Measurements from ENCODE around the gene GEMIN2.

Gene GEMIN2

GRCh38 chr14:39168591-39168990, 54.5 kb downstream of the GEMIN2 start:
- no peak for DNase-seq (ENCODE audit: insufficient read length)
- FAIRE-seq = no peak
- no peak for TF ChIP-seq TAF1 (IDR thresholded peaks at IDR 0.05; ENCODE audit: borderline replicate concordance, low read depth, low read length)
- TF ChIP-seq POLR2A (IDR thresholded peaks at IDR 0.05; ENCODE audit: low read depth, low read length) = no peak
- TF ChIP-seq POLR2AphosphoS5 (IDR thresholded peaks at IDR 0.05; ENCODE audit: low read depth, low read length) = no peak

DNA sequence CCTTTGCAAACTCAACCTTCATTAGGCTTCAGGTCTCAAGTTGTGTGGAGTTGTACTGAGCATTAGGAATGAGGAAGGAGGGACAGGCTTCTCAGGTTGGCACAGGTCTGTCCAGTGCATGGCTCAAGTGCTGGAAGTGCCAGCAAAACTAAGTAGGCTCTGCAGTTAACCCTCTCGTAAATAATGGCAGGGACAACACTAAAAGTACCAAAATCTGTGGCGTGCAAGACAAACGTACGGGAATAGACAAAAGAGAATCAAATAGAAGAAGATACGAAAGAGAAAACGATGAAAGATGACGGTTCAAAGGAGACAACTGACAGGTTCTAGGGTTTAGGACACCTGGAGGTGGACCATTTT, 55.4 kb downstream of the GEMIN2 start:
- TF ChIP-seq POLR2A (IDR thresholded peaks at IDR 0.05; ENCODE audit: low read depth, low read length) = no peak
- no peak for TF ChIP-seq TAF1 (IDR thresholded peaks at IDR 0.05; ENCODE audit: borderline replicate concordance, low read depth, low read length)
- TF ChIP-seq POLR2AphosphoS5 (IDR thresholded peaks at IDR 0.05; ENCODE audit: low read depth, low read length) = no peak
- FAIRE-seq = no peak
- no peak for DNase-seq (ENCODE audit: insufficient read length)

DNA sequence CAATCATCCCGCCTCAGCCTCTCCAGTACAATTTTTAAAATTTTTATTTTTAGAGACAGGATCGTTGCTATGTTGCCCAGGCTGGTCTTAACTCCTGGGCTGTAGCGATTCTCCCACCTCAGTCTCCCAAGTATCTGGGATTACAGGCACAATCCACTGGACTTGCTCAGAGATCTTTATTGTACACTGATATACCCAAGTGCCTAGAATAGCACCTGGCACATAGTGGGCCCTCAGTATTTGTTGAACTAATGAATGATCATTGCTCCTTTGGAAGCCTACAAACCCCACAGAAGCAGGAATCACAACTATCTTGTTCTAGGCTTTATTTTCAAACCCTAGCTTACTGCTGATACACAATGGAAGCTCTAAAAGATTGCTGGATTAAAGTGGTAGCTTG, 59.1 kb downstream of the GEMIN2 start:
- FAIRE-seq (no peak), DNase-seq (ENCODE audit: insufficient read length) (no peak)
- TF ChIP-seq POLR2A (IDR thresholded peaks at IDR 0.05; ENCODE audit: low read depth, low read length) (no peak), TAF1 (IDR thresholded peaks at IDR 0.05; ENCODE audit: borderline replicate concordance, low read depth, low read length) (no peak), POLR2AphosphoS5 (IDR thresholded peaks at IDR 0.05; ENCODE audit: low read depth, low read length) (no peak)

GRCh38 chr14:39174560-39175444, 60.7 kb downstream of the GEMIN2 start, which contains the start of gene PNN:
Gene PNN, plus strand, starts transcription at chr14:39175254. Its CDS starts 26 bp downstream, at chr14:39175280.
- DNase-seq (ENCODE audit: insufficient read length) (peak; percentile 79), FAIRE-seq (peak; percentile 88)
- TF ChIP-seq POLR2AphosphoS5 (IDR thresholded peaks at IDR 0.05; ENCODE audit: low read depth, low read length) (peak; percentile 92), TAF1 (IDR thresholded peaks at IDR 0.05; ENCODE audit: borderline replicate concordance, low read depth, low read length) (peak; percentile 97), POLR2A (IDR thresholded peaks at IDR 0.05; ENCODE audit: low read depth, low read length) (peak; percentile 93)

DNA sequence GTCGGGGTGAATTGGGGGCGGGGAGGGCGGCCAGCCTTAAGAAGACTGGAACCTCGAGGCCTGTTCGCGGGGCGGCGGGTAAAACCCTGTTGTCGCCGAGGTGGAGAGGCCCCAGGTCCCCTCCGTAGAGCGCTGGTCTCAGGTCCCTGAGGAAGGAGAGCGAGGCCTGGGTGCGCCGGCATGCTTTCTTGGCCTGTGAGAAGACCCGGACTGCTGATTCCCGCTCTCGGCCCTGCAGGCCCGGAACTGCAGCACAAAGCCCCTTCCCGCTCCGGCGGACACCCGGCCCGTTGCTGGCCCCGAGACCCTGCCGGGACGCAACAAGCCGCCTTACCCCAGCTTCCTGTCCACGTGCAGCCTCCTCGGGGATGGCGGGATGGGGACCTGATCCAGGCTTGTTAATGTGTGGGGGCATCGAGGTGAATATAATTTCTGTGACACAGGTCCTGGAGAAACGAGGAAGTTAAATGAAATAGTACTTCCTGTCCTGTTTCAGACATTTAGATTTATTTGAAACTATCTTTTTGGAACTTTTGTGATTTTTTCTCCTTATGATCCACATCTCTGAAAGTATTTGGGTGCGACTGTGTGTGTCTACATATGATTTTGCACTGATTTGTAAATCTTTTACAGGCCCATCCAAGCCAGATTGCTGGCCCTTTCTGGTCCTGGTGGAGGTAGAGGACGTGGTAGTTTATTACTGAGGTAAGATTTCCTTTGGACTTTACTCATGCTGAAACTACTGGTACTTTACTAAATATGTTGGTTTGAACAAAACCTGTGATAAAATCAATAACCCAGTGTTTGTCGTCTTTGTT, 61.5 kb downstream of the GEMIN2 start:
- TF ChIP-seq POLR2AphosphoS5 (IDR thresholded peaks at IDR 0.05; ENCODE audit: low read depth, low read length) (no peak), TAF1 (IDR thresholded peaks at IDR 0.05; ENCODE audit: borderline replicate concordance, low read depth, low read length) (no peak), POLR2A (IDR thresholded peaks at IDR 0.05; ENCODE audit: low read depth, low read length) (no peak)

GRCh38 chr14:39176263-39177167, 62.4 kb downstream of the GEMIN2 start:
- DNase-seq (ENCODE audit: insufficient read length) = no peak
- TF ChIP-seq TAF1 (IDR thresholded peaks at IDR 0.05; ENCODE audit: borderline replicate concordance, low read depth, low read length) = no peak
- TF ChIP-seq POLR2AphosphoS5 (IDR thresholded peaks at IDR 0.05; ENCODE audit: low read depth, low read length) = no peak
- TF ChIP-seq POLR2A (IDR thresholded peaks at IDR 0.05; ENCODE audit: low read depth, low read length) = no peak
- FAIRE-seq = no peak

More for the DNA sequence above, 61.5 kb downstream of the GEMIN2 start:
- FAIRE-seq = no peak
- peak; percentile 21 for DNase-seq (ENCODE audit: insufficient read length)

DNA sequence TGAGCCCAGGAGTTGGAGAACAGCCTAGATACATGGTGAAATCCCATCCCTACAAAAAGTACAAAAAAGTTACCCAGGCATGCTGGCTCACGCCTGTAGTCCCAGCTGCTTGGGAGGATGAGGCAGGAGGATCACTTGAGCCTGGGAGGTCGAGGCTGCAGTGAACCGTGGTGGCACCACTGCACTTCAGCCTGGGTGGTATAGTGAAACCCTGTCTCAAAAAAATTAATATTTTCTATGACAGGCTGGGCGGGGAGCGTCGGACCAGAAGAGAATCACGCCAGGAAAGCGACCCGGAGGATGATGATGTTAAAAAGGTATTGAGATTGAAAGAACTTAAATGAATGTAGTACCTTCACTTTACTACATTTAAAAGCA, 63.0 kb downstream of the GEMIN2 start:
- FAIRE-seq (no peak), DNase-seq (ENCODE audit: insufficient read length) (no peak)
- TF ChIP-seq POLR2AphosphoS5 (IDR thresholded peaks at IDR 0.05; ENCODE audit: low read depth, low read length) = 0 out of 2 replicates have a peak, but pooled peaks have one; percentile 39
- TF ChIP-seq TAF1 (IDR thresholded peaks at IDR 0.05; ENCODE audit: borderline replicate concordance, low read depth, low read length) = no peak
- no peak; the same call in 1 of the 2 replicates for TF ChIP-seq POLR2A (IDR thresholded peaks at IDR 0.05; ENCODE audit: low read depth, low read length)

DNA sequence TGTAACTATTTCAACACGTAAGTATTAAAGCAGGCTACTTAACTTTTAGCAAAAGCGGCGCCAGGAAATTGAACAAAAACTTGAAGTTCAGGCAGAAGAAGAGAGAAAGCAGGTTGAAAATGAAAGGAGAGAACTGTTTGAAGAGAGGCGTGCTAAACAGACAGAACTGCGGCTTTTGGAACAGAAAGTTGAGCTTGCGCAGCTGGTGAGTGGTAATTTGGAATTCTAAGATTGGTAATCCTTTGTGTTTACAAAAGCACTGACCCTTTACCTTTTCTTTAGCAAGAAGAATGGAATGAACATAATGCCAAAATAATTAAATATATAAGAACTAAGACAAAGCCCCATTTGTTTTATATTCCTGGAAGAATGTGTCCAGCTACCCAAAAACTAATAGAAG, 64.9 kb downstream of the GEMIN2 start:
- DNase-seq (ENCODE audit: insufficient read length) (no peak), FAIRE-seq (no peak)
- TF ChIP-seq POLR2AphosphoS5 (IDR thresholded peaks at IDR 0.05; ENCODE audit: low read depth, low read length) = no peak
- TF ChIP-seq TAF1 (IDR thresholded peaks at IDR 0.05; ENCODE audit: borderline replicate concordance, low read depth, low read length) = no peak
- TF ChIP-seq POLR2A (IDR thresholded peaks at IDR 0.05; ENCODE audit: low read depth, low read length) = no peak

GRCh38 chr14:39180553-39180952, 66.4 kb downstream of the GEMIN2 start:
- FAIRE-seq (no peak), DNase-seq (ENCODE audit: insufficient read length) (no peak)
- TF ChIP-seq POLR2A (IDR thresholded peaks at IDR 0.05; ENCODE audit: low read depth, low read length) = no peak
- TF ChIP-seq TAF1 (IDR thresholded peaks at IDR 0.05; ENCODE audit: borderline replicate concordance, low read depth, low read length) = no peak
- no peak for TF ChIP-seq POLR2AphosphoS5 (IDR thresholded peaks at IDR 0.05; ENCODE audit: low read depth, low read length)

- DNase-seq (ENCODE audit: insufficient read length) (no peak), FAIRE-seq (no peak)
- peak; percentile 81 for TF ChIP-seq POLR2AphosphoS5 (IDR thresholded peaks at IDR 0.05; ENCODE audit: low read depth, low read length)
- TF ChIP-seq TAF1 (IDR thresholded peaks at IDR 0.05; ENCODE audit: borderline replicate concordance, low read depth, low read length) = no peak
- TF ChIP-seq POLR2A (IDR thresholded peaks at IDR 0.05; ENCODE audit: low read depth, low read length) = peak; percentile 69
These were observed 67.0 kb downstream of the GEMIN2 start for GRCh38 chr14:39181026-39181692.
